Measurements from ENCODE around the gene ARHGAP31.

ARHGAP31 gene

GRCh38 chr3:119453822-119454221 is 159.6 kb downstream of the ARHGAP31 start:
- no peak for FAIRE-seq

- no peak for FAIRE-seq
Measured at GRCh38 chr3:119456469-119456868, 162.3 kb downstream of the ARHGAP31 start.

GRCh38 chr3:119457246-119457645 is 163.1 kb downstream of the ARHGAP31 start:
- FAIRE-seq, result no peak

- FAIRE-seq, result peak; percentile 83
Measured at GRCh38 chr3:119463171-119464169, 169.3 kb downstream of the ARHGAP31 start, which contains the start of gene TMEM39A. Gene TMEM39A, minus strand, starts transcription at chr3:119463615. Its CDS starts 1,541 bp downstream, at chr3:119462074.

- no peak for FAIRE-seq
Measured at GRCh38 chr3:119468041-119468440, 173.9 kb downstream of the ARHGAP31 start.

GRCh38 chr3:119469418-119470189 is 175.4 kb downstream of the ARHGAP31 start:
- no peak for FAIRE-seq
